Small intestine (tissue), 7 donors: ENCODE results near the gene NCAPG. TPM values are rescaled to one million over a fixed set of nuclear protein-coding genes. Genes with fewer than 3 reads are reported as not detected.
A peak's percentile ranks its signal among the peaks of the same experiment; 100 is the strongest.

Experiments
- DNase-seq, 2 donors: peaks; one replicate each; pipeline versions ENCODE4 v3.0.0 to v3.0.0-alpha.2; 2013
- FAIRE-seq: peaks from 2 replicates; lab custom pipeline; 2012; peaks lifted over from hg19 to GRCh38; lab: Jason Lieb, UNC
- H3K27ac ChIP-seq, 3 donors: one replicate each; pipeline ENCODE4 v1.5.1; 2013; ENCODE audit warnings: low read length in 2 of 3, mild to moderate bottlenecking in 2 of 3, control low read depth in 1 of 3, inconsistent platforms in 1 of 3, low read depth in 1 of 3, moderate library complexity in 1 of 3
- H3K27me3 ChIP-seq, 3 donors: one replicate each; pipeline ENCODE4 v1.6.1; 2013; ENCODE audit warnings: low read length in 3 of 3, inconsistent platforms in 1 of 3; ENCODE audit not compliant: control insufficient read depth in 3 of 3, insufficient read depth in 3 of 3
- H3K36me3 ChIP-seq, 3 donors: one replicate each; pipeline ENCODE4 v1.6.1; 2013; ENCODE audit warnings: low read length in 3 of 3, inconsistent platforms in 1 of 3, low read depth in 1 of 3, mild to moderate bottlenecking in 1 of 3, moderate library complexity in 1 of 3; ENCODE audit not compliant: control insufficient read depth in 3 of 3, insufficient read depth in 2 of 3
- H3K4me1 ChIP-seq, 3 donors: one replicate each; pipeline ENCODE4 v1.6.1; 2013; ENCODE audit warnings: low read length in 2 of 3, inconsistent platforms in 1 of 3, low read depth in 1 of 3, mild to moderate bottlenecking in 1 of 3, moderate library complexity in 1 of 3; ENCODE audit not compliant: control insufficient read depth in 3 of 3, insufficient read depth in 2 of 3
- H3K4me3 ChIP-seq, 3 donors: one replicate each; pipeline ENCODE4 v1.5.1; 2013; ENCODE audit warnings: low read length in 3 of 3, control low read depth in 1 of 3, inconsistent platforms in 1 of 3, low read depth in 1 of 3, mild to moderate bottlenecking in 1 of 3, moderate library complexity in 1 of 3
- H3K9me3 ChIP-seq, 2 donors: one replicate each; pipeline ENCODE4 v1.6.1; 2013; ENCODE audit warnings: low read depth in 1 of 2, low read length in 1 of 2; ENCODE audit not compliant: control insufficient read depth in 2 of 2, insufficient read depth in 1 of 2
- WGBS, 3 donors: extraction: QIAGEN DNeasy Blood & Tissue Kit; methylation state at CpG; one replicate each; pipeline ENCODE4 v1.1.7; 2013; 5-methylcytosine and 5-hydroxymethylcytosine counted together
- polyA plus RNA-seq, 4 donors: library from polyadenylated mRNA; stranded (reverse) in 3 of 4; unstranded in 1 of 4; fragments of 200-250 nt in 3 of 4; fragments of 120-200 nt in 1 of 4; gene quantifications; one replicate each; pipeline versions ENCODE4 v1.2.1 to v1.2.3, GENCODE V29; 2013
- donor health status: healthy with polysubstance abuse.
- donor health status: control.
- donor health status: control.
- donor health status: Bipolar disorder and iron deficiency.
- donor health status: healthy.

The NCAPG gene
- polyA plus RNA-seq, 4 donors = 0.54 to 11.7 (median 6.5) TPM

- Histone ChIP-seq H3K36me3 (no peaks in the 10 kb centered on the region), H3K27ac (no peak overlapping the region), H3K9me3 (no peaks in the 10 kb centered on the region), H3K4me1 (no peaks in the 10 kb centered on the region), H3K4me3 (no peak overlapping the region), H3K27me3 (no peaks in the 10 kb centered on the region)
- FAIRE-seq (no peak), DNase-seq (no peak)
- WGBS, 3 donors = 84 to 90% (median 87%) methylated on average over 4 of the region's 4 CpGs
Measured at GRCh38 chr4:17875402-17876070, 64.8 kb downstream of the NCAPG start.

GRCh38 chr4:17876943-17877342 is 66.2 kb downstream of the NCAPG start:
- H3K4me3 ChIP-seq = no peak overlapping the region
- H3K36me3 ChIP-seq = no peaks in the 10 kb centered on the region
- DNase-seq (no peak), FAIRE-seq (no peak)
- no peak overlapping the region for H3K27ac ChIP-seq
- no peaks in the 10 kb centered on the region for H3K9me3 ChIP-seq
- H3K4me1 ChIP-seq = no peaks in the 10 kb centered on the region
- no peaks in the 10 kb centered on the region for H3K27me3 ChIP-seq
- 97 to 98% (median 97%) methylated on average over 4 of the region's 4 CpGs for WGBS, 3 donors

GRCh38 chr4:17877661-17878060 is 66.9 kb downstream of the NCAPG start:
- Histone ChIP-seq H3K27ac (no peak overlapping the region), H3K4me3 (no peak overlapping the region), H3K4me1 (no peaks in the 10 kb centered on the region), H3K9me3 (no peaks in the 10 kb centered on the region), H3K36me3 (no peaks in the 10 kb centered on the region), H3K27me3 (no peaks in the 10 kb centered on the region)
- WGBS, 3 donors = 86 to 93% (median 87%) methylated on average over 5 of the region's 5 CpGs
- FAIRE-seq (no peak), DNase-seq (no peak)

- 91 to 95% (median 94%) methylated on average over 2 of the region's 2 CpGs for WGBS, 3 donors
- Histone ChIP-seq H3K27ac (no peak overlapping the region), H3K4me3 (no peak overlapping the region), H3K4me1 (no peaks in the 10 kb centered on the region), H3K36me3 (peaks cover 0 to 9% (median 0%) of the 10 kb centered on the region in 3 donors), H3K9me3 (no peaks in the 10 kb centered on the region), H3K27me3 (no peaks in the 10 kb centered on the region)
- no peak for DNase-seq
- FAIRE-seq = no peak
Measured at GRCh38 chr4:17884063-17884462, 73.3 kb downstream of the NCAPG start.

GRCh38 chr4:17884511-17884910 is 73.7 kb downstream of the NCAPG start:
- H3K36me3 ChIP-seq = peaks cover 0 to 9% (median 0%) of the 10 kb centered on the region in 3 donors
- no peaks in the 10 kb centered on the region for H3K9me3 ChIP-seq
- H3K27me3 ChIP-seq = no peaks in the 10 kb centered on the region
- 89 to 91% (median 90%) methylated on average over 2 of the region's 2 CpGs for WGBS, 3 donors
- no peak overlapping the region for H3K27ac ChIP-seq
- H3K4me3 ChIP-seq = no peak overlapping the region
- no peak for DNase-seq
- no peak for FAIRE-seq
- H3K4me1 ChIP-seq = no peaks in the 10 kb centered on the region

GRCh38 chr4:17889692-17890091 is 78.9 kb downstream of the NCAPG start:
- H3K27ac ChIP-seq = no peak overlapping the region
- no peaks in the 10 kb centered on the region for H3K27me3 ChIP-seq
- FAIRE-seq (no peak), DNase-seq (no peak)
- no peaks in the 10 kb centered on the region for H3K4me1 ChIP-seq
- 93 to 98% (median 94%) methylated on average over 1 of the region's 1 CpG for WGBS, 3 donors
- H3K36me3 ChIP-seq = peaks cover 0 to 1% (median 0%) of the 10 kb centered on the region in 3 donors
- H3K9me3 ChIP-seq = no peaks in the 10 kb centered on the region
- H3K4me3 ChIP-seq = no peak overlapping the region

- Histone ChIP-seq H3K9me3 (no peaks in the 10 kb centered on the region), H3K4me1 (no peaks in the 10 kb centered on the region), H3K36me3 (no peaks in the 10 kb centered on the region), H3K27me3 (no peaks in the 10 kb centered on the region), H3K4me3 (no peak overlapping the region), H3K27ac (no peak overlapping the region)
- 77 to 89% (median 87%) methylated on average over 3 of the region's 3 CpGs for WGBS, 3 donors
- FAIRE-seq = peak; percentile 81
- DNase-seq = no peak
Measured at GRCh38 chr4:17894421-17894820, 83.6 kb downstream of the NCAPG start.
